Body of pancreas (tissue), 4 donors: ENCODE data around the gene FAM107A.

Experiments
- CTCF ChIP-seq, 7 experiments: fragments of 450-650 bp in 4 of 7; fragments of 200-600 bp in 3 of 7; sonication (generic) in 3 of 7; IDR thresholded peaks; one replicate each; pipeline ENCODE4 v1.5.1; 2016 to 2019; ENCODE audit warnings: antibody characterized with exemption in 7 of 7
- POLR2A ChIP-seq, 3 donors: fragments of 450-650 bp; IDR thresholded peaks; one replicate each; pipeline ENCODE4 v1.6.1; 2016; ENCODE audit warnings: antibody characterized with exemption in 3 of 3, mild to moderate bottlenecking in 2 of 3

GRCh38 chr3:58535531-58536500 is 41.4 kb downstream of the FAM107A start:
- TF ChIP-seq POLR2A (IDR thresholded peaks at IDR 0.05), result no peak
- peak in 2 of 7 experiments; percentile 7 to 20 for TF ChIP-seq CTCF (IDR thresholded peaks at IDR 0.05)
